ENCODE data around the gene OR5B2.
"Not testable (repeated sequence)": the region's sequence is repeated elsewhere in the genome, so short reads cannot be mapped to it uniquely, and the experiment has no call there.

OR5B2 gene

GRCh38 chr11:58428021-58428420 lies at the start of gene OR5B2:
Gene OR5B2 (minus strand): TSS chr11:58428121. CDS start chr11:58423261, 4,860 bp downstream.
- DNase-seq, result no peak

- no peak for DNase-seq
Observed at GRCh38 chr11:58471892-58472291, 44.0 kb upstream of the OR5B2 start.

- DNase-seq, result no peak
Observed at GRCh38 chr11:58466293-58466692, 38.4 kb upstream of the OR5B2 start.

- no peak for DNase-seq
Observed at GRCh38 chr11:58465690-58466089, 37.8 kb upstream of the OR5B2 start.

- no peak for DNase-seq
Observed at GRCh38 chr11:58451585-58451984, 23.7 kb upstream of the OR5B2 start.

GRCh38 chr11:58446294-58446693 lies 18.4 kb upstream of the OR5B2 start:
- no peak for DNase-seq

GRCh38 chr11:58444300-58444699 lies 16.4 kb upstream of the OR5B2 start:
- DNase-seq, result no peak

GRCh38 chr11:58442136-58442535 lies 14.2 kb upstream of the OR5B2 start, which contains the start of gene OR5B12:
Gene OR5B12 (minus strand): TSS chr11:58442236. CDS start chr11:58440151, 2,085 bp downstream.
- no peak for DNase-seq

GRCh38 chr11:58438486-58438885 lies 10.6 kb upstream of the OR5B2 start:
- no peak for DNase-seq

- no peak for DNase-seq
Observed at GRCh38 chr11:58434217-58434616, 6.3 kb upstream of the OR5B2 start.

GRCh38 chr11:58433638-58434203 lies 5.8 kb upstream of the OR5B2 start:
- no peak for DNase-seq

- DNase-seq, result no peak
Observed at GRCh38 chr11:58429273-58429672, 1.4 kb upstream of the OR5B2 start.

GRCh38 chr11:58406774-58407173 lies 21.1 kb downstream of the OR5B2 start, which contains the start of gene OR5B3:
Gene OR5B3 (minus strand): TSS chr11:58406874. CDS start chr11:58403409, 3,465 bp downstream.
- DNase-seq, result no peak

- DNase-seq, result not testable (repeated sequence)
Observed at GRCh38 chr11:58399622-58400021, 28.3 kb downstream of the OR5B2 start.

GRCh38 chr11:58395581-58395980 lies 32.3 kb downstream of the OR5B2 start:
- no peak for DNase-seq

- DNase-seq, result no peak
Observed at GRCh38 chr11:58394195-58394594, 33.7 kb downstream of the OR5B2 start.

GRCh38 chr11:58392746-58393145 lies 35.2 kb downstream of the OR5B2 start:
- no peak for DNase-seq

GRCh38 chr11:58391879-58392278 lies 36.0 kb downstream of the OR5B2 start:
- DNase-seq, result no peak

GRCh38 chr11:58390551-58391063 lies 37.3 kb downstream of the OR5B2 start:
- no peak for DNase-seq
